ENCODE results near the gene PARP3.

The PARP3 gene

GRCh38 chr3:51971350-51971749 is 29.2 kb downstream of the PARP3 start:
- peaks cover 4% of the 10 kb centered on the region for H3K36me3 Mint-ChIP-seq (ENCODE audit: low read depth)
- no peak for DNase-seq (ENCODE audit: low spot score)
- no peak overlapping the region for H3K27ac Mint-ChIP-seq
- peaks cover 22% of the 10 kb centered on the region for H3K4me1 Mint-ChIP-seq (ENCODE audit: low read depth)
- H3K27me3 Mint-ChIP-seq (ENCODE audit: low read depth), result no peaks in the 10 kb centered on the region
- H3K9me3 Mint-ChIP-seq, result no peaks in the 10 kb centered on the region
- no peak overlapping the region for H3K4me3 Mint-ChIP-seq

DNA sequence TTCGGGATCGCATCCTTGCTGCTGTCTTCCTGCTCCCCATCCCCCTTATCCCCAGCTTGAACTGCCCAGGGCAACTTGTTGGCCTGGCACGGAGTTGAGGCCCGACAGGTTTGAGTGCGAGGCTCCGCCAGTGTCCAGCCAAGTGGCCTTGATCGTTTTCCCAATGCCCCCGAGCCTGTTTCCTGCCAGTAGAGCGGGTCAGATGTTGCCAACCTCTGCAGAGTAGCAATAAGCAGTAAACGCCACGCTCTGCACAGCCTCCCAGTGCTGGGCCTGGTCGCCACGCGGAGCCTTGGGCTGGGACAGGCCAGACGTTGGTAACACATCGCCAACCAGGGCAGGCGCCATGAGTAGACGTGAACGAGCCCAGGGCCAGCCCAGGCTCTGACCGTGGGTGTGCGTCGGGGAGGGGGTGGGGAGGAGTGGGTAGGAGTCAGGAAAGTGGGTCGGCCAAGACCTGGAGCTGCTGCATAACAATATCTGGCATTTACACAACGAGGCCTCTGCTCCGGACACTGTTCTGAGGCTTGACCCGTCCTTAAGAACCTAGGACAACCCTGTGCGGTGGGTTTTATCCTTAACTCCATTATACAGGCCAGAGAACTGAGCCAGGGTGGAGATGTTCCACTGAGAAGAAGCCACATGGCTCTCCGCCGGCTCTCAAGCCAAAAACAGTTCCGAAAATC is 32.3 kb downstream of the PARP3 start:
- H3K9me3 Mint-ChIP-seq, result no peaks in the 10 kb centered on the region
- peak overlapping the region; percentile 98 for H3K4me3 Mint-ChIP-seq
- H3K27me3 Mint-ChIP-seq (ENCODE audit: low read depth), result no peaks in the 10 kb centered on the region
- DNase-seq (ENCODE audit: low spot score), result no peak
- H3K4me1 Mint-ChIP-seq (ENCODE audit: low read depth), result peaks cover 24% of the 10 kb centered on the region
- peak overlapping the region; percentile 84 for H3K27ac Mint-ChIP-seq
- peaks cover 2% of the 10 kb centered on the region for H3K36me3 Mint-ChIP-seq (ENCODE audit: low read depth)

DNA sequence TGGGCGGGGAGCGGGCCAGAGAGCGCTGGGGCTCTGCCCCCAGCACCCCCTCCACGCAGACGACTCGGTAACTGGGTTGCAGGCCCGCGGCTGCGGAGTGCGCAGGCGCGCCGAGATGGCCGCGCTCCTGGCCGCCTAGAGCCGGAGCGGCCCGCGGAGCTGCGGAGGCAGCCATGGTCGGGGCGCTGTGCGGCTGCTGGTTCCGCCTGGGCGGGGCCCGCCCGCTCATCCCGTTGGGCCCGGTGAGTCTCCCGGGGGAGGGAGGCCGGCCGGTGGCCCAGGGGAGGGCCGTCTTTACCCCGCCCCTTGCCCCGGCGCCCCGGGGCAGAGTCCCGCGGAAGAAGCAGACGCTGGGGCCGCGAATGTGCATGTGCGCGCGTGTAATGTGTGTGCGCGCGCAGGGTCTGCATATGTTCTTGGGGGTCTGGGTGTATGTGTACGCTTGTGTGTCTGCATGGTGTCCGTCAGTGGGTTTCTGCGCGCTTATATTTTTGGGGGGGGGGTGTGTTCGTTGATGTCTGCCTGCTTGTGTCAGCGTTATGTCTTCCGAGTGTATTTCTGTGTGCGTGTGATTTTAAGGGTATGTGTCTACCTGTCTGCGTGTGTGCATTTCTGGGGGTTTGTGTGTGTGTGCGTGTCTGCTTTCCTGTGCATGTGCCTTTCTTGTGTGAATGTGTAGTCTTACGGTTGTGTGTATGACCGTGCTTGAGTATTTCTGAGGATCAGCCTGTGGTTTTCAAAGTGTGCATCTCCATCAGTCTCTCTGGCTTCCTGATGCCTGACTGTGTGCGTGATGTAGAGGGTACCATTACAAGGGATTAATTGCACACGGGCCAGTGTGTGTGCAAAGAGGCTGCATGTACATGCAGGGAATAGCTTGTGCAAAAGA is 33.0 kb downstream of the PARP3 start, which contains the start of gene ABHD14A:
ABHD14A (plus strand) TSS at position 102 of the 889 bp plus-strand sequence; CDS start at position 174, 72 bp downstream.
- Mint-ChIP-seq H3K27ac (peak within 1 kb of the TSS; percentile 91), H3K36me3 (ENCODE audit: low read depth) (peaks cover 2% of the 10 kb centered on the region), H3K4me1 (ENCODE audit: low read depth) (peaks cover 24% of the 10 kb centered on the region), H3K9me3 (no peaks in the 10 kb centered on the region), H3K27me3 (ENCODE audit: low read depth) (no peaks in the 10 kb centered on the region), H3K4me3 (peak within 1 kb of the TSS; percentile 98)
- peak; percentile 83 for DNase-seq (ENCODE audit: low spot score)

DNA sequence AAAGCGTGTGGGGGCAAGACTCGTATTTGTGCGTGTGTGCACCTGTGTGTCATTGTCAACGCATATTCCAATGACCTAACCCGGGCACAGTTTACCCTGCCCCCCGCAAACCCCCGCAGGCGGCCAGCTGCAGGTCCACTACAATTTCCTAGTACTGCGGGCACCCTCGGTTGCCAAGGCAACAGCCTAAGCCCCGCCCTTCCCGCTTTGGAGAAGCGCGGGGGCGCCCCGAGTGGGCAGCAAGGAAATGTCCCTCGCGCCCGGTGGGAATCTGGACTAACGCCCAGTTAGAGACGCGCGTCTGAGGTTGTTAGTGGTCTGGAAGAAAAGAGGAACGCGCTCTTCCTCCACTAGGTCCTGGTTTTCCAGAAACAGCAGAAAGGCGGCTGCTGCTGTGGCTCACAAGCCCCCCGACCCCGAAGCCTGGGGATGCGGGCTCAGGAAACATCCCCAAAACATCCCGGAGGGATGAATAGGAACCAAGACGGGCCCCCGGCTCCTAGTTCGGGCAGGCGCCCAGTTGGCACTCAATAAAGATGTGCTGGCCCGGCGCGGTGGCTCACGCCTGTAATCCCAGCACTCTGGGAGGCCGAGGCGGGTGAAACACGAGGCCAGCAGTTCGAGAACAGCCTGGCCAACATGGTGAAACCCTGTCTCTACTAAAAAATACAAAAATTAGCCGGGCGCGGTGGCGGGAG is 33.8 kb downstream of the PARP3 start:
- H3K27ac Mint-ChIP-seq, result peak overlapping the region; percentile 91
- peak overlapping the region; percentile 96 for H3K4me3 Mint-ChIP-seq
- peaks cover 26% of the 10 kb centered on the region for H3K4me1 Mint-ChIP-seq (ENCODE audit: low read depth)
- H3K9me3 Mint-ChIP-seq, result no peaks in the 10 kb centered on the region
- H3K27me3 Mint-ChIP-seq (ENCODE audit: low read depth), result no peaks in the 10 kb centered on the region
- no peak for DNase-seq (ENCODE audit: low spot score)
- peaks cover 3% of the 10 kb centered on the region for H3K36me3 Mint-ChIP-seq (ENCODE audit: low read depth)

DNA sequence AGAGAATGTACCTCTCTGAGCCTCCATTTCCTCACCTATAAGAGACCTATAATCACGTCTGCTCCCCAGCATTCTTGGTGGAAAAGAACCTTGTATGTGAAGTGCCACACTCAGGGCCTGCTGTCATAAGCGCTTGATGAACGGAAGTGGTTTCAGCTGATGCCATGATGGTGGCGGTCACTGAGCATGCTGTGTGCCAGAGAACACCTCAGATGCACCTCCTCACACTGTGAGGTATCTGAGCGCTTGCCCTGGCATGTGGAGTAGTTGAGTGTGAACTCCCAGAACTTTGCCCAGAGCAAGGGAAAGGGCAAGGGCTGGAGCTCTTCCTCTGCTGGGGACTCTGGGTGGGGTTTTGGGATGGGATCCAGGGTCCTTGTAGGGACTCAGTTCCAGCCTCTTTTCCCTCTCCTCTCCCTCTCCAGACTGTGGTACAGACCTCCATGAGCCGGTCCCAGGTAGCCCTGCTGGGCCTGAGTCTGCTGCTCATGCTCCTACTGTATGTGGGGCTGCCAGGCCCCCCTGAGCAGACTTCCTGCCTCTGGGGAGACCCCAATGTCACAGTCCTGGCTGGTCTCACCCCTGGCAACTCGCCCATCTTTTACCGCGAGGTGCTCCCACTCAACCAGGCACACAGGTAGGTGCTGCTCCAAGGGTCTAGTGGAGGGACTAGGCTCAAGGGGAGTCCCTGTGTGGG is 35.4 kb downstream of the PARP3 start:
- no peak for DNase-seq (ENCODE audit: low spot score)
- H3K36me3 Mint-ChIP-seq (ENCODE audit: low read depth), result peaks cover 5% of the 10 kb centered on the region
- no peaks in the 10 kb centered on the region for H3K27me3 Mint-ChIP-seq (ENCODE audit: low read depth)
- peak overlapping the region; percentile 69 for H3K27ac Mint-ChIP-seq
- peaks cover 38% of the 10 kb centered on the region for H3K4me1 Mint-ChIP-seq (ENCODE audit: low read depth)
- no peaks in the 10 kb centered on the region for H3K9me3 Mint-ChIP-seq
- H3K4me3 Mint-ChIP-seq, result peak overlapping the region; percentile 29

- Mint-ChIP-seq H3K4me3 (no peak overlapping the region), H3K27me3 (ENCODE audit: low read depth) (no peaks in the 10 kb centered on the region), H3K9me3 (no peaks in the 10 kb centered on the region), H3K27ac (no peak overlapping the region), H3K4me1 (ENCODE audit: low read depth) (peaks cover 40% of the 10 kb centered on the region), H3K36me3 (ENCODE audit: low read depth) (peaks cover 5% of the 10 kb centered on the region)
- DNase-seq (ENCODE audit: low spot score), result no peak
Measured at GRCh38 chr3:51978143-51978502, 36.0 kb downstream of the PARP3 start.

- DNase-seq (ENCODE audit: low spot score), result no peak
- Mint-ChIP-seq H3K4me1 (ENCODE audit: low read depth) (peaks cover 35% of the 10 kb centered on the region), H3K27ac (no peak overlapping the region), H3K27me3 (ENCODE audit: low read depth) (no peaks in the 10 kb centered on the region), H3K36me3 (ENCODE audit: low read depth) (peaks cover 3% of the 10 kb centered on the region), H3K4me3 (no peak overlapping the region), H3K9me3 (no peaks in the 10 kb centered on the region)
Measured at GRCh38 chr3:51980253-51980652, 38.1 kb downstream of the PARP3 start.

DNA sequence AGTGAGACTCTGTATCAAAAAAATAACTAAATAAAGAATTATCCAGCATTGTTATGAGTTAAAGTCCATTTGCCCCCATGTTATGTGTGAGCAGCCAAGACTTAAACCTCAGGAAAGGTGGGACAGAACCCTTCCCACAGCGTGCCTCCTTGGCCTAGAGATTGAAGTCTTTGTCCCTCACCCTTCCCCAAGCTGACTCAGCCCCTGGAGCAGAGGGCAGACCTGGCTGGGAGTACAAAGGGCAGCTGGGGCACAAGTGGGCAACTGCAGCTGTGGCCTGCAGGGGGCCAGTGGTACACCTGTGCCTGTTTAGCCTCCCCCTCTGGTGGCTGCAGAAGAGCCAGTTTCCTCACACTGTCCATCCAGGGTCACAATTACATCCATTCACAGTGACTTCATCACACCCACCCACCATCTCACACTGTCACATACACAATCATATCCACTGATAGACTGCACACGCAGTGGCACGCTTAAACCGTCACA is 40.2 kb downstream of the PARP3 start:
- no peaks in the 10 kb centered on the region for H3K9me3 Mint-ChIP-seq
- no peaks in the 10 kb centered on the region for H3K27me3 Mint-ChIP-seq (ENCODE audit: low read depth)
- H3K4me1 Mint-ChIP-seq (ENCODE audit: low read depth), result peaks cover 23% of the 10 kb centered on the region
- H3K36me3 Mint-ChIP-seq (ENCODE audit: low read depth), result peaks cover 3% of the 10 kb centered on the region
- peak; percentile 41 for DNase-seq (ENCODE audit: low spot score)
- H3K27ac Mint-ChIP-seq, result peak overlapping the region; percentile 93
- H3K4me3 Mint-ChIP-seq, result peak overlapping the region; percentile 96

DNA sequence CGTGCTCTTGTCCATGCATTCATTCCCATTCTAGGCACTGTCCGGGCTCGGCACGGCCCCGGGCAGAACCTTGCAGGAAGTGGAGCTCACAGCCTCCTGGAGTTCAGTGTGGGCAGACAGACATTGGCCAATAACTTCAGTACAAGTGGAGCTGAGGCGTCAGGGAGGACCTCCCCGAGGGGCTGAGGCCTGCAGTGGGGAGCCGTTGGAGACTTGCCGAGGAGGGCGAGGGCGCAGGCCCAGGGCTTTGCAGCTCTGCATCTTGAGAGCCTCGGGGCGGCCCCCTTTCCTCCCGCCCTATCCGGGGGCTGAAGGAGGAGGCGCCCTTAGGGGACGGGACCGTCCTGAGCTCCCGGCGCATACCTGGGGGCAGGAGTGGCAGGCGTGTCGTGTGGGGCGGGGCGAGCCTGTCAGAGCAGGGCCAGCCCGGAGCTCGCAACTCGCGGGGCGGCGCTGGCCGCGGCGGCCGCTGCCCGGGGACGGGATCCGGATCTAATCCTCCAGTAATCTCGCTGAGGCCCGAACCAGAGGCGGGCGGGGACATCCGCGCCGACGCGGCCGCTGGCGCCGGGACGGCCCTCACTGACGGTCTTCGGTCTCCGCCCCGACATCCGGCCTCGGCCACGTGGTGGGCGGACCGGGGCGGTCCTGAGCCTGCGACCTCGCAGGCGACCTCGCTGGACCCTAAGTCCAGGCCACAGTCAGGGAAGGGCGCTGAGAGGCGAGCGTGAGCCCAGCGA is 40.8 kb downstream of the PARP3 start, which contains the start of gene ACY1:
ACY1 (plus strand) TSS at position 698 of the 740 bp plus-strand sequence. CDS start 530 bp downstream, outside the sequence.
- H3K4me1 Mint-ChIP-seq (ENCODE audit: low read depth), result peaks cover 23% of the 10 kb centered on the region
- H3K4me3 Mint-ChIP-seq, result peak within 1 kb of the TSS; percentile 96
- H3K9me3 Mint-ChIP-seq, result no peaks in the 10 kb centered on the region
- H3K27me3 Mint-ChIP-seq (ENCODE audit: low read depth), result no peaks in the 10 kb centered on the region
- H3K36me3 Mint-ChIP-seq (ENCODE audit: low read depth), result peaks cover 3% of the 10 kb centered on the region
- H3K27ac Mint-ChIP-seq, result peak within 1 kb of the TSS; percentile 93
- DNase-seq (ENCODE audit: low spot score), result peak; percentile 87

DNA sequence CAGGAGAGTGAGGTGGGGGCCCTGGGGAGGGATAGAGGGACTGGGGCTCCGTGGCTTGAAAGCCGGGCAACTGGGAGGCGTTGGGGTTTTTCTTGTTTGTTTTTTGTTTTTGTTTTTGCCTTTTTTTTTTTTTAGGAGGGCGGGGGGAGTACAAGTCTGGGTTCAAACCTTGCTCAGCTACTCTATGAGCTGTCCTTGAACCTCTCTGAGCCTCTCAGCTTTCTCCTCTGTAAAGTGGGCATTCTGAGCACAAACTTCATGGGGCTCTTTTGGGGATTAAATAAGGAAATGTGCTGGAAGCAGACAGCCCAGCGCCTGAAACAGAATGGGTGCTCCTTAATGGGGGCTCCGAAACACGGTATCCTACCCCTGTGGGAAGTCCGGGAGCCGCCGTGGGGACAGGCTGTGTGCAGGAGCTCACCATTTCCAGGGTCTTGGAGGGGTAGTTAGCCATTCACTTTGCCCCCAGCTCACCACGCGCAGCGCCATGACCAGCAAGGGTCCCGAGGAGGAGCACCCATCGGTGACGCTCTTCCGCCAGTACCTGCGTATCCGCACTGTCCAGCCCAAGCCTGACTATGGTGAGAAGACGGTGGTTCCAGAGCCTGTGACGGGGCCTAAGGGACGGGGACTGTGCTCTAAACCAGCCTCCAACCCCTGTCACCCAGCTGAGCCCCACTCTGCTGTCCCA is 41.6 kb downstream of the PARP3 start:
- DNase-seq (ENCODE audit: low spot score), result no peak
- Mint-ChIP-seq H3K27me3 (ENCODE audit: low read depth) (no peaks in the 10 kb centered on the region), H3K4me1 (ENCODE audit: low read depth) (peaks cover 23% of the 10 kb centered on the region), H3K9me3 (no peaks in the 10 kb centered on the region), H3K27ac (peak overlapping the region; percentile 93), H3K36me3 (ENCODE audit: low read depth) (peaks cover 3% of the 10 kb centered on the region), H3K4me3 (peak overlapping the region; percentile 96)

- Mint-ChIP-seq H3K27ac (peak overlapping the region; percentile 72), H3K9me3 (no peaks in the 10 kb centered on the region), H3K27me3 (ENCODE audit: low read depth) (no peaks in the 10 kb centered on the region), H3K4me1 (ENCODE audit: low read depth) (peaks cover 23% of the 10 kb centered on the region), H3K4me3 (peak overlapping the region; percentile 96), H3K36me3 (ENCODE audit: low read depth) (peaks cover 3% of the 10 kb centered on the region)
- no peak for DNase-seq (ENCODE audit: low spot score)
Measured at GRCh38 chr3:51984269-51984647, 42.1 kb downstream of the PARP3 start.

GRCh38 chr3:51985063-51985462 is 42.9 kb downstream of the PARP3 start:
- Mint-ChIP-seq H3K4me3 (peak overlapping the region; percentile 29), H3K36me3 (ENCODE audit: low read depth) (peaks cover 3% of the 10 kb centered on the region), H3K4me1 (ENCODE audit: low read depth) (peaks cover 23% of the 10 kb centered on the region)

More at GRCh38 chr3:51985063-51985462, 42.9 kb downstream of the PARP3 start:
- H3K27ac Mint-ChIP-seq, result peak overlapping the region; percentile 72
- no peaks in the 10 kb centered on the region for H3K27me3 Mint-ChIP-seq (ENCODE audit: low read depth)
- H3K9me3 Mint-ChIP-seq, result no peaks in the 10 kb centered on the region
- no peak for DNase-seq (ENCODE audit: low spot score)
